Psoas muscle (tissue), 8 donors: Measurements from ENCODE around the gene UCKL1. TPM values are rescaled to one million over a fixed set of nuclear protein-coding genes. Genes with fewer than 3 reads are reported as not detected.

Experiments
- ATAC-seq, 4 donors: fragments of 200-7000 bp; cut with Tn5 transposase; one replicate each; pipeline ENCODE4 v1.9.1; 2020; ENCODE audit warnings: moderate library complexity in 3 of 4, mild to moderate bottlenecking in 2 of 4
- DNase-seq, 2 donors: peaks; one replicate each; pipeline ENCODE4 v3.0.0-alpha.2; 2020
- H3K27ac ChIP-seq: fragments of 200-600 bp; one replicate; pipeline ENCODE4 v1.8.0; 2022
- H3K27me3 ChIP-seq, 3 donors: fragments of 200-600 bp in 1 of 3; one replicate each; pipeline versions ENCODE4 v1.6.1 to v1.8.0; 2013 to 2022; ENCODE audit warnings: low read length in 2 of 3, mild to moderate bottlenecking in 2 of 3, moderate library complexity in 1 of 3; ENCODE audit not compliant: insufficient read depth in 3 of 3
- H3K36me3 ChIP-seq, 2 donors: fragments of 200-600 bp in 1 of 2; one replicate each; pipeline versions ENCODE4 v1.6.1 to v1.8.0; 2013 to 2022; ENCODE audit warnings: low read depth in 1 of 2, mild to moderate bottlenecking in 1 of 2, moderate library complexity in 1 of 2; ENCODE audit not compliant: insufficient read depth in 1 of 2
- H3K4me1 ChIP-seq: fragments of 200-600 bp; one replicate; pipeline ENCODE4 v1.8.0; 2022
- H3K4me3 ChIP-seq: fragments of 200-600 bp; one replicate; pipeline ENCODE4 v1.8.0; 2022; ENCODE audit warnings: mild to moderate bottlenecking
- H3K9me3 ChIP-seq: fragments of 200-600 bp; one replicate; pipeline ENCODE4 v1.8.0; 2022
- WGBS, 3 donors: extraction: QIAGEN DNeasy Blood & Tissue Kit; methylation state at CpG; one replicate each; pipeline versions ENCODE4 v1.1.6 to v1.1.7; 2013; 5-methylcytosine and 5-hydroxymethylcytosine counted together
- intact Hi-C, 2 donors: fragments of 100-400 bp; cut with DNase I; formaldehyde crosslinking; loops; one replicate each; pipeline versions ENCODE4 v1.11.0 to v1.14.2; 2022
- polyA plus RNA-seq, 3 donors: library from polyadenylated mRNA; stranded (reverse); fragments of 200-250 nt; gene quantifications; one replicate each; pipeline ENCODE4 v1.2.3, GENCODE V29; 2013
- total RNA-seq, 4 donors: library from RNA; stranded (reverse); fragmentation: NEBNext Ultra II Directional in 2 of 4; extraction: Animal tissue kit (Norgen Biotek cat#: 25700) in 2 of 4; gene quantifications; one replicate each; pipeline versions ENCODE4 v1.2.1 to v1.2.4, GENCODE V29; 2021 to 2023
- TF ChIP-seq, protein P1 (sequence below): fragments of 200-600 bp; IDR thresholded peaks from one replicate; pipeline ENCODE4 v1.8.0; 2022; ENCODE audit warnings: antibody characterized with exemption
- donor health status: healthy with polysubstance abuse.
- donor health status: DM: no; HTN: no; CAD: no; lungs with moderate emphysema.
- donor health status: Bipolar disorder and iron deficiency.
- donor health status: healthy.
- donor health status: DM: yes; HTN: yes; CAD: no.
- donor health status: DM: no; HTN: no; CAD: no.
- donor health status: DM: no; HTN: no; CAD: no.
- donor health status: DM: yes; HTN: yes; CAD: no.

Gene UCKL1
- total and polyA plus RNA-seq, 7 donors = 22.9 to 42.4 (median 36.9) TPM

DNA sequence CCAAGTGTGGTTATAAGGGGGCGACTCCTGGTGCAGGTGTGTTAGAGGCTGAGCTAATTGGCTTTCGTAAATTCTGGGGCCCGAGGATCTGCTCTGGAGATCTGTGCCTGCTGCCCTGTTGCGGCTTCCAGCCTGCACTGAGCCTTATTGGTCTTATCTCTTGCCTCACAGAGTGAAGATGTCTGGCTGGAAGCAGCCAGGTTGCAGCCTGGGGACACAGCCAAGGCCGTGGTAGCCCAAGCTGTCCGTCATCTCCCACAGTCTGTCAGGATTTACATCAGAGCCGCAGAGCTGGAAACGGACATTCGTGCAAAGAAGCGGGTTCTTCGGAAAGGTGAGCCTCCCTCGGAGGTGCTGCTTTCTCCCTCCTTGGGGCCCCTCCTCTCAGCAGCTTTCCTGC, 44.7 kb upstream of the UCKL1 start:
- intact Hi-C loops = no loop called here
- Histone ChIP-seq H3K4me1 (peaks cover 5% of the 10 kb centered on the region), H3K4me3 (no peak overlapping the region), H3K36me3 (peaks cover 9 to 98% of the 10 kb centered on the region in 2 donors), H3K27me3 (no peaks in the 10 kb centered on the region), H3K27ac (peak overlapping the region; percentile 41), H3K9me3 (no peaks in the 10 kb centered on the region)
- 90 to 93% (median 93%) methylated on average over 12 of the region's 12 CpGs for WGBS, 3 donors
- TF ChIP-seq, protein P1, sequence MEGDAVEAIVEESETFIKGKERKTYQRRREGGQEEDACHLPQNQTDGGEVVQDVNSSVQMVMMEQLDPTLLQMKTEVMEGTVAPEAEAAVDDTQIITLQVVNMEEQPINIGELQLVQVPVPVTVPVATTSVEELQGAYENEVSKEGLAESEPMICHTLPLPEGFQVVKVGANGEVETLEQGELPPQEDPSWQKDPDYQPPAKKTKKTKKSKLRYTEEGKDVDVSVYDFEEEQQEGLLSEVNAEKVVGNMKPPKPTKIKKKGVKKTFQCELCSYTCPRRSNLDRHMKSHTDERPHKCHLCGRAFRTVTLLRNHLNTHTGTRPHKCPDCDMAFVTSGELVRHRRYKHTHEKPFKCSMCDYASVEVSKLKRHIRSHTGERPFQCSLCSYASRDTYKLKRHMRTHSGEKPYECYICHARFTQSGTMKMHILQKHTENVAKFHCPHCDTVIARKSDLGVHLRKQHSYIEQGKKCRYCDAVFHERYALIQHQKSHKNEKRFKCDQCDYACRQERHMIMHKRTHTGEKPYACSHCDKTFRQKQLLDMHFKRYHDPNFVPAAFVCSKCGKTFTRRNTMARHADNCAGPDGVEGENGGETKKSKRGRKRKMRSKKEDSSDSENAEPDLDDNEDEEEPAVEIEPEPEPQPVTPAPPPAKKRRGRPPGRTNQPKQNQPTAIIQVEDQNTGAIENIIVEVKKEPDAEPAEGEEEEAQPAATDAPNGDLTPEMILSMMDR = no peak
- ATAC-seq (no peak), DNase-seq (no peak)

GRCh38 chr20:63982937-63983336, 26.7 kb upstream of the UCKL1 start:
- H3K36me3 ChIP-seq = peaks cover 2 to 52% of the 10 kb centered on the region in 2 donors
- no peak overlapping the region for H3K27ac ChIP-seq
- peaks cover 0 to 3% (median 0%) of the 10 kb centered on the region in 3 donors for H3K27me3 ChIP-seq
- WGBS, 3 donors = 83 to 88% (median 85%) methylated on average over 14 of the region's 14 CpGs
- TF ChIP-seq, protein P1 = no peak
- no peak overlapping the region for H3K4me3 ChIP-seq
- no peak for DNase-seq
- ATAC-seq = no peak
- intact Hi-C loops = no loop called here
- H3K9me3 ChIP-seq = no peaks in the 10 kb centered on the region
- peaks cover 18% of the 10 kb centered on the region for H3K4me1 ChIP-seq

DNA sequence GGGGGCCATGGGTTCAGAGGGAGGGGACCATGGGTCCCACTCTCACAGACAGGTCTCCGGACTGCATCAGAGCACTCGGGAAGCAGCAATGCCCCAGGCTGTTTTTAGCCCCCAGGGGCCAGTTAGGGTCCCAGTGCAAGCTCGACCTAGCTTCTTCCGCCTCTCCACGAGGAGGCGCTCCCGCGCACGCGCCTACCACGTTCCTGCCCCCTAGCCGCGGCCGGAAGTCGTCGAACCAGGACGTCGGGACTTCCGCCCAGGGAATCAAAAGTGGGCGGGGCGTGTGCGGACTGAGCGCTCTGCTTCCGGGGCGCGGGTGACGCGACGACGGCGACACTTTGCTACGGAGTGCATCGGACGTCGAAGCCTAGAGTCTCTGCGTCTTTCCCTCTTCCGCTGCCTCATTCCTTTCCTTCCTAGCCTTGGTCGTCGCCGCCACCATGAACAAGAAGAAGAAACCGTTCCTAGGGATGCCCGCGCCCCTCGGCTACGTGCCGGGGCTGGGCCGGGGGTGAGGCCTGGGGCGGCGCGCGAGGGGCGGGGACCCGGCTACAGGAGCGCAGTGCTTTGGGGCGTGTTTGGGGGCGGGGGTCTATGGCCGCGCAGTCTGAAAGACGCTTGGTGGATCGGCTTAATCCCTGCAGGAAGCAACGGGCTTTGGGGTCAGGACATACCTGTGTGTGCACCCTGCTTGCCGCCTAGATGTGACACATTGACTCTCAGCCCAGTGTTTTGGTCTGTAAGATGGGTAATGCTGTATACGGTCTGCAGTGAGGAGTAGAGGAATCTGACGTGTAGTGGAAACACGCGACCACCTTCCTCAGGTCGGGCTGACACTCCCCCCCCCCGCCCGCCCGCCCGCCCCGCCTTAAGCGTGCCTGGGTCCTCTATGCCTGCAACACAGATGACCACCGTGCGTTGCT, 24.9 kb upstream of the UCKL1 start, which contains the start of gene PRPF6:
TSS of gene PRPF6 (plus strand) at position 327 of the 923 bp plus-strand sequence. CDS start at position 441, 114 bp downstream.
- ATAC-seq (peak; percentile 91 to 96 (median 92)), DNase-seq (peak; percentile 96 to 98)
- TF ChIP-seq, protein P1 = peak; percentile 82
- peaks cover 0 to 3% (median 0%) of the 10 kb centered on the region in 3 donors for H3K27me3 ChIP-seq
- 1% methylated on average over 69 to 75 of the region's 75 CpGs for WGBS, 3 donors
- H3K4me1 ChIP-seq = peaks cover 18% of the 10 kb centered on the region
- H3K9me3 ChIP-seq = no peaks in the 10 kb centered on the region
- intact Hi-C loops = loop anchor here in 1 of 2 donors (2.0 kb wide), 1 partner anchor 78 kb away; no protein-coding TSS in a partner anchor
- H3K4me3 ChIP-seq = peak within 1 kb of the TSS; percentile 99
- peak within 1 kb of the TSS; percentile 89 for H3K27ac ChIP-seq
- peaks cover 2 to 33% of the 10 kb centered on the region in 2 donors for H3K36me3 ChIP-seq

DNA sequence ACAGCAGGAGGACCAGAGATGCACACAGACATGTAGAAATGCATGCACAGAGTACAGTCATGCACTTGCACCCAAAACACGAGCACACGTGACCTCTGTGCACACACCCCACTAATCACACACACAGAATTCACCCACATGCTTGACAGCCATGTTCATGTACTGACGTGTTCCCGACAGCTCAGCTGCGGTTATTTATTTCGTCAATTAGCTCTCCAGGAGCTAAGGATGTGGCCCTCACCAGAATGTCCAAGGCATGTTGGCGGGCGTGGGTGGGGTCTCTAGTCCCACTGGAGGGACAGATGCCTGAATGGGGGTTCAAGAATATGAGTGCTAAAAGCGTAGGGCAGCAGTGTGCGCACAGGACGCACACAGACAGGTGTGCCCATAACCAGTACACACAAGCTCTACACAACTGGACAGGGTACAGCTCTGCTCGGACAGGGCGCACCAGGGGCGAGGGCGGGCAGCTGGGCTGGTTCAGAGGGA, 24.1 kb upstream of the UCKL1 start:
- intact Hi-C loops = loop anchor here in 1 of 2 donors (2.0 kb wide), 1 partner anchor 78 kb away; no protein-coding TSS in a partner anchor

More for the DNA sequence above, 24.1 kb upstream of the UCKL1 start:
- TF ChIP-seq, protein P1 = no peak
- peak overlapping the region; percentile 99 for H3K4me3 ChIP-seq
- peak overlapping the region; percentile 89 for H3K27ac ChIP-seq
- DNase-seq (no peak), ATAC-seq (peak; percentile 33 to 57 (median 37))
- no peaks in the 10 kb centered on the region for H3K9me3 ChIP-seq
- peaks cover 18% of the 10 kb centered on the region for H3K4me1 ChIP-seq
- WGBS, 3 donors = 75 to 78% (median 78%) methylated on average over 15 of the region's 15 CpGs
- H3K36me3 ChIP-seq = peaks cover 2 to 26% of the 10 kb centered on the region in 2 donors
- H3K27me3 ChIP-seq = peaks cover 0 to 3% (median 0%) of the 10 kb centered on the region in 3 donors
